ENCODE data around the gene HOXA2.

Gene HOXA2

GRCh38 chr7:27109466-27110185 is 7.1 kb upstream of the HOXA2 start:
- no peaks in the 10 kb centered on the region for H3K79me2 ChIP-seq (ENCODE audit: low read length)
- H3K4me2 ChIP-seq (ENCODE audit: low read length): no peak overlapping the region
- H3K9ac ChIP-seq (ENCODE audit: low read length): no peak overlapping the region
- no peaks in the 10 kb centered on the region for H3K4me1 ChIP-seq (ENCODE audit: low read length)
- no peaks in the 10 kb centered on the region for H3K36me3 ChIP-seq (replicated peaks; ENCODE audit: low read depth, low read length)
- no peak overlapping the region for H2AFZ ChIP-seq (ENCODE audit: low read depth, low read length)
- no peak overlapping the region for H3K4me3 ChIP-seq (ENCODE audit: low read length)
- H4K20me1 ChIP-seq (ENCODE audit: insufficient read depth, low read length): no peaks in the 10 kb centered on the region
- H3K9me3 ChIP-seq (ENCODE audit: insufficient read depth, low read length): no peaks in the 10 kb centered on the region
- no peak overlapping the region for H3K27ac ChIP-seq (ENCODE audit: low read length)
- H3K27me3 ChIP-seq (ENCODE audit: low read depth, low read length): no peaks in the 10 kb centered on the region
- TF ChIP-seq, protein P1, sequence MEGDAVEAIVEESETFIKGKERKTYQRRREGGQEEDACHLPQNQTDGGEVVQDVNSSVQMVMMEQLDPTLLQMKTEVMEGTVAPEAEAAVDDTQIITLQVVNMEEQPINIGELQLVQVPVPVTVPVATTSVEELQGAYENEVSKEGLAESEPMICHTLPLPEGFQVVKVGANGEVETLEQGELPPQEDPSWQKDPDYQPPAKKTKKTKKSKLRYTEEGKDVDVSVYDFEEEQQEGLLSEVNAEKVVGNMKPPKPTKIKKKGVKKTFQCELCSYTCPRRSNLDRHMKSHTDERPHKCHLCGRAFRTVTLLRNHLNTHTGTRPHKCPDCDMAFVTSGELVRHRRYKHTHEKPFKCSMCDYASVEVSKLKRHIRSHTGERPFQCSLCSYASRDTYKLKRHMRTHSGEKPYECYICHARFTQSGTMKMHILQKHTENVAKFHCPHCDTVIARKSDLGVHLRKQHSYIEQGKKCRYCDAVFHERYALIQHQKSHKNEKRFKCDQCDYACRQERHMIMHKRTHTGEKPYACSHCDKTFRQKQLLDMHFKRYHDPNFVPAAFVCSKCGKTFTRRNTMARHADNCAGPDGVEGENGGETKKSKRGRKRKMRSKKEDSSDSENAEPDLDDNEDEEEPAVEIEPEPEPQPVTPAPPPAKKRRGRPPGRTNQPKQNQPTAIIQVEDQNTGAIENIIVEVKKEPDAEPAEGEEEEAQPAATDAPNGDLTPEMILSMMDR (IDR thresholded peaks at IDR 0.05; ENCODE audit: low read depth, low read length): no peak
- TF ChIP-seq EZH2phosphoT487 (IDR thresholded peaks at IDR 0.05; ENCODE audit: low read depth): no peak

- no peak overlapping the region for H3K4me3 ChIP-seq (ENCODE audit: low read length)
- no peak for TF ChIP-seq EZH2phosphoT487 (IDR thresholded peaks at IDR 0.05; ENCODE audit: low read depth)
- TF ChIP-seq, protein P1 (IDR thresholded peaks at IDR 0.05; ENCODE audit: low read depth, low read length): no peak
- no peaks in the 10 kb centered on the region for H3K4me1 ChIP-seq (ENCODE audit: low read length)
- H3K27me3 ChIP-seq (ENCODE audit: low read depth, low read length): no peaks in the 10 kb centered on the region
- no peaks in the 10 kb centered on the region for H4K20me1 ChIP-seq (ENCODE audit: insufficient read depth, low read length)
- H3K9ac ChIP-seq (ENCODE audit: low read length): no peak overlapping the region
- no peaks in the 10 kb centered on the region for H3K36me3 ChIP-seq (replicated peaks; ENCODE audit: low read depth, low read length)
- H3K79me2 ChIP-seq (ENCODE audit: low read length): no peaks in the 10 kb centered on the region
- no peak overlapping the region for H3K4me2 ChIP-seq (ENCODE audit: low read length)
- H2AFZ ChIP-seq (ENCODE audit: low read depth, low read length): no peak overlapping the region
- no peaks in the 10 kb centered on the region for H3K9me3 ChIP-seq (ENCODE audit: insufficient read depth, low read length)
- H3K27ac ChIP-seq (ENCODE audit: low read length): no peak overlapping the region
These were observed 6.1 kb upstream of the HOXA2 start for GRCh38 chr7:27108390-27109127.

GRCh38 chr7:27107391-27108381 is 5.2 kb upstream of the HOXA2 start:
- no peaks in the 10 kb centered on the region for H3K4me1 ChIP-seq (ENCODE audit: low read length)
- no peak for TF ChIP-seq EZH2phosphoT487 (IDR thresholded peaks at IDR 0.05; ENCODE audit: low read depth)
- TF ChIP-seq, protein P1 (IDR thresholded peaks at IDR 0.05; ENCODE audit: low read depth, low read length): no peak
- no peaks in the 10 kb centered on the region for H3K36me3 ChIP-seq (replicated peaks; ENCODE audit: low read depth, low read length)
- H3K27ac ChIP-seq (ENCODE audit: low read length): no peak overlapping the region
- no peaks in the 10 kb centered on the region for H4K20me1 ChIP-seq (ENCODE audit: insufficient read depth, low read length)
- H3K9me3 ChIP-seq (ENCODE audit: insufficient read depth, low read length): no peaks in the 10 kb centered on the region
- no peak overlapping the region for H3K4me3 ChIP-seq (ENCODE audit: low read length)
- H3K4me2 ChIP-seq (ENCODE audit: low read length): no peak overlapping the region
- no peaks in the 10 kb centered on the region for H3K79me2 ChIP-seq (ENCODE audit: low read length)
- no peak overlapping the region for H2AFZ ChIP-seq (ENCODE audit: low read depth, low read length)
- H3K27me3 ChIP-seq (ENCODE audit: low read depth, low read length): no peaks in the 10 kb centered on the region
- H3K9ac ChIP-seq (ENCODE audit: low read length): no peak overlapping the region

All from OCI-LY3 (cell line).